ENCODE data around the gene TMBIM6. TPM values are rescaled to one million over a fixed set of nuclear protein-coding genes. Genes with fewer than 3 reads are reported as not detected.

The TMBIM6 gene
- total and polyA plus RNA-seq, 9 of the 15 experiments (the other 6 are each of a cell fraction or from before 2014, with no cell fraction given), result 147 to 1,288 (median 352) TPM

- TF ChIP-seq POLR2B (IDR thresholded peaks at IDR 0.05; ENCODE audit: low read depth, partially characterized antibody) (no peak), FOXJ2 (tag; IDR thresholded peaks at IDR 0.05) (no peak), ZNF253 (CRISPR knock-in tag; conservative IDR thresholded peaks at IDR 0.05) (no peak), PYGO2 (tag; IDR thresholded peaks at IDR 0.05) (no peak), DMBX1 (CRISPR knock-in tag; IDR thresholded peaks at IDR 0.05; ENCODE audit: borderline replicate concordance) (no peak), GATAD2B (IDR thresholded peaks at IDR 0.05; ENCODE audit: borderline replicate concordance) (no peak), MCM3 (IDR thresholded peaks at IDR 0.05) (no peak), CEBPB (tag; IDR thresholded peaks at IDR 0.05) (no peak), HLTF (IDR thresholded peaks at IDR 0.05) (no peak), HMG20B (CRISPR knock-in tag; IDR thresholded peaks at IDR 0.05) (no peak), IRF1 (CRISPR knock-in tag; IDR thresholded peaks at IDR 0.05; ENCODE audit: borderline replicate concordance) (no peak), MTA2 (IDR thresholded peaks at IDR 0.05; ENCODE audit: low read depth) (0 out of 2 replicates have a peak, but pooled peaks have one; percentile 11), HDGF (IDR thresholded peaks at IDR 0.05) (no peak), KLF13 (tag; IDR thresholded peaks at IDR 0.05; ENCODE audit: borderline replicate concordance, low read depth) (no peak), FOXP1 (CRISPR knock-in tag; IDR thresholded peaks at IDR 0.05) (no peak), ID3 (CRISPR knock-in tag; IDR thresholded peaks at IDR 0.05) (no peak), ID3 (tag; IDR thresholded peaks at IDR 0.05) (peak; percentile 67; the same call in 1 of the 2 replicates), CHD2 (IDR thresholded peaks at IDR 0.05; ENCODE audit: low read depth, low read length) (no peak), L3MBTL2 (IDR thresholded peaks at IDR 0.05) (no peak), TEAD4 (IDR thresholded peaks at IDR 0.05; ENCODE audit: low read length) (peak; percentile 8; the same call in 1 of the 2 replicates), TEAD4 (CRISPR knock-in tag; IDR thresholded peaks at IDR 0.05; ENCODE audit: borderline replicate concordance) (no peak), HDAC8 (tag; IDR thresholded peaks at IDR 0.05) (no peak), TEAD1 (CRISPR knock-in tag; IDR thresholded peaks at IDR 0.05) (no peak), ZBTB11 (CRISPR knock-in tag; IDR thresholded peaks at IDR 0.05) (no peak), MBD2 (IDR thresholded peaks at IDR 0.05; ENCODE audit: borderline replicate concordance, low read depth) (no peak)
These were observed 42.5 kb upstream of the TMBIM6 start (continued) for GRCh38 chr12:49698619-49699545.

All from K562 (cell line).